Renal cortical epithelial cell (primary cell): ENCODE data around the gene ZSWIM4. TPM values are rescaled to one million over a fixed set of nuclear protein-coding genes. Genes with fewer than 3 reads are reported as not detected.
A peak's percentile ranks its signal among the peaks of the same experiment; 100 is the strongest.

Source experiments
- DNase-seq: peaks from one replicate; pipeline ENCODE4 v3.0.0-alpha.2; 2011; ENCODE audit warnings: low read depth
- total RNA-seq: library from RNA; depleted of rRNA; stranded (reverse); fragments of >200 nt; gene quantifications from 2 replicates; pipeline ENCODE4 v1.2.3, GENCODE V29; 2014

Gene ZSWIM4
- total RNA-seq, 1 donor from 2014 or later: 39.3 TPM

GRCh38 chr19:13808856-13809255, 13.6 kb downstream of the ZSWIM4 start:
- DNase-seq: no peak

DNA sequence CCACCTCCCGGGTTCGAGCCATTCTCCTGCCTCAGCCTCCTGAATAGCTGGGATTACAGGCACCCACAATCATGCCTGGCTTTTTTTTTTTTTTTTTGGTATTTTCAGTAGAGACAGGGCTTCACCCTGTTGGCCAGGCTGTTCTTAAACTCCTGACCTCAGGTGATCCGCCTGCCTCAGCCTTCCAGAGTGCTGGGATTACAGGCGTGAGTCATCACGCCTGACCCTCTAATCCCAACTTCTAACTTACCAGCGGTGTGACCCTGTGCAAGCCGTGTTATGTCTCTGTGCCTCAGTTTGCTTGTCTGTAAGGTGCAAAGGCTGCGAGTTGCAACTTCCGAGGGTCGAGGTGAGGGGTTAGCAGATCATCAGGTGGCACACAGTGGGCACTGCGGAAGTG, 17.3 kb downstream of the ZSWIM4 start:
- DNase-seq: no peak

DNA sequence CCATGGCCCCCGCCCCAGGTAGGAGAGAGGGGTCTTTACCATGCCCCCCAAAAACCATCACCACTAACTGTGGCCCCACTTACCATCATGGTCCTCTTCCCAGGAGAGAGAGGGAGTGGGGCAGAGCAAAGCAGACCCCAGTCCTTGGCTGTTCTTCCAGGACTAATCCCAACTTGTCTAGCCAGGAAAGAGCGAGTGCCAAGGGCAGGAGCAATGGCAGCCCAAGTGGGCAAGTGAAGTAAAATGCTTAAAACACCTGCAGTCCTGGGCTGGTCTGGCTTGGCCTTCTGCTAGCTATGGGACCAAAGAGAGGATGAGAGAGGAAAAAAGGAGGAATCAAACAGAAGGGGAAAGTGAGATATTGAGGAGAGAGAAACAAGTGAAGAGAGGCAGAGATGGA, 17.9 kb downstream of the ZSWIM4 start:
- DNase-seq: no peak

GRCh38 chr19:13814550-13814949, 19.3 kb downstream of the ZSWIM4 start:
- DNase-seq: no peak

DNA sequence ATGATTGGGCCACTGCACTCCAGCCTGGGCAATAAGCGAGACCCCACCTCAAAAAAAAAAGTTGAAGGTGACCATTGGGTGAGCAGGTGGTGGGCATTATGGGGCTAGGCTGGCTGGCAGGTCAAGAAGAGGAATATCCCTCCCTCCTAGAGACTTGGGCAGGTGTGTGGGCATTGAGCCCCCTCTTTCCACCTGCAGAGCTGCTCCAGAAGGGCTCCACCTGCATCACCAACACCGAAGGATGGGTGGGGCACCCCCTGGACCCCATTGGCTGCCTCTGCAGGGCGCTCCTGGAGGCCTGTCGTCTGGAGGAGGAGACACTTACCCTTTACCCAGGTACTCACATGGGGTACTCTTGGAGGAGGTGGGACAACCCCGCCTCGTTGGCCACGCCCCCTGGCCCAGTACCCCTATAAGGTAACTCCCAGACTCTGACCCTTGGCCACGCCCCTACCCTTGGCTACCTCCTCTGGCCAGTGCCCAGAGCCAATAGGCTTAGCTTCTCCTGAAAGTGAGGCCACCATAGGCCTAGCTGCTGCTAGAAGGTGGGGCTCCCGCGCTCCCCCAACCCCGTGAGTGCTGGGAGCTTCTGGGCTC, 21.9 kb downstream of the ZSWIM4 start:
- no peak for DNase-seq

DNA sequence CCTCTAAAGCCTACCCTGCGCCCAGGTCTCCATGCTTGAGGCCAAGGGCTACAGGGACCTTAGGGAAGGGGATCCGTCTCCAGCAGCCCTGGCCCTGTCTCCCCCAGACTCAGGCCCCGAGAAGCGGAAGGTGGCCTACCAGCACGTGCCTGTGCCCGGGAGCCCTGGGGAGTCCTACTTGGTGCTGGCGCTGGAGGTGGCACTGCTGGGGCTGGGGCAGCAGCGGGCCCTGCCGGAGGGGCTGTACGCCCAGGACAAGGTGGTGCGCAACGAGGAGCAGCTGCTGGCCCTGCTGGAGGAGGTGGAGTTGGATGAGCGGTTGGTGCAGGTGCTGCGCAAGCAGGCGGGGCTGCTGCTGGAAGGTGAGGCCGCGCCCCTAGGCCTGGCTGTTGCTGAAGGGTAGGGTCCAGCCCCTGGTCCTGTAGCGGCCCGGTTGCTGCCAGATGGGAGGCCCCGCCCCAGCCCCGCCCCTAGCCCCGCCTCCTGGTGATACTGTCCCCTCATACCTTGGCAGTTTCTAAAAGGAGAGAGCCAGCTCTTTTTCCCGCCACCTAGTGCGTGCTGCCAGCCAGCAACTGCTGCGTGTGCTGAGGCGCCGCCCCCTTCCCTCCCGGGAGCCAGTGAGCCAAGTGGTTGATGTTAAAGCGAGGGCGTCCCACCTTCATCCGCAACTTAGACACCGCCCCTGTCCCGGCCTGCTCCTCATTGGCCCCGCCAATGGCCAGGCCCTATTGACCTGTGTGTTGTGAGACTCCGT, 22.6 kb downstream of the ZSWIM4 start:
- DNase-seq: no peak

- DNase-seq: no peak
Measured at GRCh38 chr19:13819238-13819637, 24.0 kb downstream of the ZSWIM4 start.

DNA sequence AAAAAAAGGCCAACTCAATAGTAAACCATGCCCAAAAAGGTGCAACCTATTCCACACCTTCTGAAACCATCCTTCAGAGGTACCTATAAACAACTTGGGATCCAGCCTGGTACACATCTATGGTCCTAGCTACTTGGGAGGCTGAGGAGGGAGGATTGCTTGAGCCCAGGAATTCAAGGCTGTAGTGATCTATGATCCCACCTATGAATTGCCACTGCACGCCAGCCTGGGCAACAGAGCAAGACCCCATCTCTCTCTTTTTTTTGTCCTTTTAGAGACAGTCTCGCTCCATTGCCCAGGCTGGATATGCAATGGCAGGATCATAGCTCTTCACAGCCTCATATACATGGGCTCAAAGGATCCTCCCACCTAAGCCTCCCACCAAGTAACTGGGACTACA, 26.0 kb downstream of the ZSWIM4 start:
- DNase-seq: no peak

- no peak for DNase-seq
Measured at GRCh38 chr19:13823256-13823655, 28.0 kb downstream of the ZSWIM4 start.

- no peak for DNase-seq
Measured at GRCh38 chr19:13823901-13824300, 28.7 kb downstream of the ZSWIM4 start.

DNA sequence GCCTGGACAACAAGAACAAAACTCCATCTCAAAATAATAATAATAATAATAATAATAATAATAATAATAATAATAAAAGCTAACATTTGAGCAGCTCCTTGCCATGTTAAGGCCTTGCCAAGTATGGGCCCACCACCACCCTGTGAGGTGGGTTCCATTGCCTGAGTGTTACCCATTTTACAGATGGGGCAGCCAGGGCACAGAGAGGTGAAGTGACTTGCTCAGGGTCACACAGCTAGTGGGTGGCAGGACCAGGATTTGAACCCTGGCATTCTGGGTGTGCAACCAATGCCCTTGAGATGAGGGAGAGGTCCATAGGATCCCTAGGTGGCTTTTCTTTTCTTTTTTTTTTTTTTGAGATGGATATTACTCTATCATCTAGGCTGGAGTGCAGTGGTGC, 29.5 kb downstream of the ZSWIM4 start:
- no peak for DNase-seq

DNA sequence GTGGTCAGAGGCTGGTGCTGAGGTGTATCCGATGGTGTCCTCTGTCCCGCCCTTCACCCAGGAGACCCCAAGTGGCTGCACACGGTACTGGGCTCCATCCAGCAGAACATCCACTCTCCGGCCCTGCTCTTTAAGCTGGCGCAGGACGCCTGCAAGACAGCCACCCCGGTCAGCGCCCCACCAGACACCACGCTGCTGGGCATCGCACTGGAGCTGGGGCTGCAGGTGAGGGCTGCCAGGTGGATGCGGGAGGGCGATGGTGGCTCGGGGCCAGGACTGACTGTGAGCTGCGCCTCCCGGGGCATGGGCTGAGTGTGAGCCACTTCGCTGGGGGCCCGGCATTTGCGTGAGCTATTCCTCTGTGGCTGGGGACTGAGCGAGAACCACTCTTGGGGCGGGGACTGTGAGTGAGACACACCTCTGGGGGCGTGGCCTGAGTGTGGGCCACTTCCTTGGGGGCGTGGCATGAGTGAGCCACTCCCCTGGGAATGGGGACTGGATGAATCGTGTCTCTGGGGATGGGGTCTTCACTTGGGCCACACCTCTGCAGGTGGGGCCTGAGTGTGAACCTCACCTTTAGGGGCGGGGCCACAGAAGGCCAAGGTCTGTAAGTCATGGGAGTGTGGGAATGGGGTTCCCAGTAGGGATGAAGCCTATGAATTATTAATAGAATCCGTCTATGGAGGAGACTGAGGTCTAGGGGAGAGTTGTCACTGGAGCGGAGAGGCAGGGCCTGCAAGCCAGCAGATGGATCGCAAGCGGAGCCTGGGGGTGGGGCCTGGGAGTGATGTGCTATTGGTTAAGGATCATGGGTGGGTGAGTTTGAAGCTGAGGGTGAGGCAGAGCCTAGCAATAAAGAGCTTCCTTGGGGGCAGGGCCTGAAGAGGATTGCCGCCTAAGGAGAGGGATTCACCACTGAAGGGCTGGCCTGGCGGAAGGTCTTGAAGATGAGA, 30.5 kb downstream of the ZSWIM4 start:
- DNase-seq: no peak

- DNase-seq: no peak
Measured at GRCh38 chr19:13826652-13827235, 31.5 kb downstream of the ZSWIM4 start.

DNA sequence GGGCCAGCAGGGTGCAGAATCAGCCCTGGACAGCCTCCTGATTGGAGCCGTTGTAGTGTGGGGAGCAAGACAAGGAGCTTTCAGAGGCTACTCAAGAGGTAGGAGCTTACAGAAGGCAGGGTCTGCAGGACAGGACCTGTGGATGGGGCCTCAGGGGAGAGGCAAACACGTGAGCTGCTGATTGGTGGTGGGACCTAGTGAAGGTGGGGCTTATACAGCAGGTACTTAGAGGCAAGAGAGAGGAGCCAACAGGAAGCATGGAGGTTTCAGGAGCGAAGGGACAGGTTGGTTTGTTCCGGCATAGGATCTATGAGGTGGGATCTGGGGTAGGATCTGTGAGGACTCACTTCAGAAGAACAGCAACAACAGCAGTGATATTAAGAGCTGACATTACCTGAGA, 32.4 kb downstream of the ZSWIM4 start:
- no peak for DNase-seq

GRCh38 chr19:13830114-13830740, 35.0 kb downstream of the ZSWIM4 start:
- no peak for DNase-seq

GRCh38 chr19:13830741-13831536, 35.7 kb downstream of the ZSWIM4 start:
- DNase-seq: no peak

GRCh38 chr19:13831537-13832467, 36.6 kb downstream of the ZSWIM4 start:
- no peak for DNase-seq

GRCh38 chr19:13833330-13834243, 38.3 kb downstream of the ZSWIM4 start:
- peak; percentile 67 for DNase-seq
